IPS-NIHi7 (cell line): ENCODE results near the gene TMEM19.
"Not testable (repeated sequence)": the region's sequence is repeated elsewhere in the genome, so short reads cannot be mapped to it uniquely, and the experiment has no call there.

Experiments used
- DNase-seq: peaks from one replicate; pipeline ENCODE4 v3.0.0; 2012; ENCODE audit warnings: mixed read lengths; ENCODE audit errors: extremely low spot score

TMEM19 gene

GRCh38 chr12:71665090-71665463 lies 20.8 kb upstream of the TMEM19 start:
- DNase-seq = no peak

- DNase-seq = no peak
Measured at GRCh38 chr12:71666259-71666658, 19.6 kb upstream of the TMEM19 start.

DNA sequence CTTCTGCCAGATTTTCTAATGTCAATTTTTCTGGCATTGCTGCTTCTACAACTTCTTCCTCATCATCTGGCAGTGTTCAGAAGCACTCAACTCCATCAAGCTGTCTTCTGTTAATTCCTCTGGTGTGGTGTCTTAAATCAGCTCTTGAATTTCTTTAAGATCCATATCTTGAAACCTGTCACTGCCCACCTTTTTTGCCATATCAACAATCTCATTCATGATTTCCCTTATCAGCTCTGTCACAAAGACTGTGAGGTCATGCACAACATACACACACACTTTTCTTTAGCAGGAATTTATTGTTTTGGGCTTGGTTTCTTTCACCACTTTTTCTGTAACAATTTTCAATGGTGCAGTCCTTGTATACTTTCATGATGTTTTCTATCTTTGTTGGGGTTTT lies 14.6 kb upstream of the TMEM19 start:
- DNase-seq = no peak

DNA sequence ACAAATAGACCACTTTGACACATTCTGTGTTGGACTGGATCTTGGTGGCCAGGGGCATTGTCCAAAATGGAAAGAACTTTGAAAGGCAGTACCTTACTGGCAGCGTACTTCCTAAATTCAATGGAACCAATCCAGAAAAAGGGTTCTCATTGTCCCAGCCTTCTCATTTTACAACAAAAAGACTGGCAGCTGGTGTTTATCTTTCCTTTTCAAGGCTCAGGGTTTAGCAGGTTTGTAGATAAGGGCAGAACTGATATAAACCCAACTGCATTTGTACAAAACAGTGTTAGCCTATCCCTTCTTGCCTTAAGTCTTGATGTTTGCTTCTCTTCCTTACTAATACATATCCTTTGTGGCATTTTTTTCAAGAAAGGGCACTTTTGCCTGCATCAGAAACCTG lies 14.1 kb upstream of the TMEM19 start:
- DNase-seq = no peak

GRCh38 chr12:71682466-71682865 lies 3.4 kb upstream of the TMEM19 start:
- DNase-seq = no peak

DNA sequence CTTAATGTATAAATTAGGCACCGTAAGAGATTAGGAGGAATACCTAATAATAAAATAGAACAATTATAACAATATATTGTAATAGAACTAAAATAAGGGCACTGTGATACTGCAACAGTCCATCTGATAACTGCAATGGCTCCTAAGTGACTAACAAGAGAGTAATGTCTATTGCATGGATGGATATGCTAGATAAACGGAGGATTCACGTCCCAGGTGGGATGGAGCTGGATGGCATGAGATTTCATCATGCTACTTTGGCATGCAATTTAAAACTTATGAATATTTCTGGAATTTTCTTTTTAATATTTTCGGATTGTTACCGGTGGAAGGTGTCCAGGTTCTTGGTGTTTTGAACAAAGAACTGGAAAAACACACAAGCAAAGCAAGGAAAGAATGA lies 2.2 kb upstream of the TMEM19 start:
- DNase-seq = no peak

GRCh38 chr12:71684081-71684480 lies 1.8 kb upstream of the TMEM19 start:
- no peak for DNase-seq

- DNase-seq = no peak
Measured at GRCh38 chr12:71685312-71685906, 473 bp upstream of the TMEM19 start.

GRCh38 chr12:71686658-71687025 lies 760 bp downstream of the TMEM19 start:
- DNase-seq = no peak

DNA sequence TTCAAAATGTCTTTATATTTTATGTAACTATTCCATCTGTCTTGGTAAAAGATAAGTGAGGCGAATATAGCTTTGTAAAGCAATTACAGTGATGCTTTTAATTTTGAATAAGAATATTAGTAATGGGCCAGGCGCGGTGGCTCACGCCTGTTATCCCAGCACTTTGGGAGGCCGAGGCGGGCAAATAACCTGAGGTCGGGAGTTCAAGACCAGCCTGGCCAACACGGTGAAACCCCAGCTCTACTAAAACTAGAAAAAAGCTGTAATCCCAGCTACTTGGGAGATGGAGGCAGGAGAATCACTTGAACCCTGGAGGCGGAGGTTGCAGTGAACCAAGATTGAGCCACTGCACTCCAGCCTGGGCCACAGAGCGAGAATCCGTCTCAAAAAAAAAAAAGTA lies 1.3 kb downstream of the TMEM19 start:
- not testable (repeated sequence) for DNase-seq

GRCh38 chr12:71688961-71689570 lies 3.2 kb downstream of the TMEM19 start:
- no peak for DNase-seq

- no peak for DNase-seq
Measured at GRCh38 chr12:71691504-71692129, 5.7 kb downstream of the TMEM19 start.

GRCh38 chr12:71693126-71693525 lies 7.2 kb downstream of the TMEM19 start:
- DNase-seq = no peak

GRCh38 chr12:71693651-71694050 lies 7.8 kb downstream of the TMEM19 start:
- DNase-seq = not testable (repeated sequence)

DNA sequence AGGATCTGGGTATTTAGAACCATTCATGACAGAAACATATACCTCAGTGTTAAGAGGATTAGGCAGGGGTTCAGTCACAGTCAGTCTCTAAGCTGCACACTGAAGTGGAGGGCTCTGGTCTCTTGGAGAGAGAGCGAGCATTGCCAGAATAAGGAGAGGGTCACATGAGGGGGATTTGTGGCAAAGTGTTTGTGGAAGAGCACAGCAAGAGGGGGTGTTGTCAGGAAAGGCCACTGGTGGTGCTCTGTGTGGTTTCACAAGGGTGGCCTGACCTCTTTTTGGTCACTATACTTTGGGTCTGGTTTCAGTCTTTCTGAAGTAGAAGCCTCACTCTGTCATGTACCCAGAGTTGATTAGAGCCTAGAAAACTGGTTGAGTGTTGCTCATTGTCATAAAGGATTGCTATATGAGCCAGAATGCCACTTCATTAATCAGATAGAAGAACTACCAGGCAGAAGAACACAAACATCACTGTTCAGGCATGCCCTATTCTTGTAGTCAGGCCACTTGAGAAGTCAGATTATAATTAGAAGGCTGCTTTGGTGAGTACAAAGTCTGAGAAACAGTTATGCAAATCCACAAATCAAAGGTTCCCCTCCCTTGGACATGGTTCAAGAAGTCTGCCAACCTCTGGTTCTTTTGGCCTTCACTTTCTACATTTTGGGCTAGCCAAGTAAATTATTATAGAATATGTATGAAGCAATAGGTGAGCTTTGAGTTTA lies 8.4 kb downstream of the TMEM19 start:
- no peak for DNase-seq

GRCh38 chr12:71695782-71696181 lies 9.9 kb downstream of the TMEM19 start:
- no peak for DNase-seq

DNA sequence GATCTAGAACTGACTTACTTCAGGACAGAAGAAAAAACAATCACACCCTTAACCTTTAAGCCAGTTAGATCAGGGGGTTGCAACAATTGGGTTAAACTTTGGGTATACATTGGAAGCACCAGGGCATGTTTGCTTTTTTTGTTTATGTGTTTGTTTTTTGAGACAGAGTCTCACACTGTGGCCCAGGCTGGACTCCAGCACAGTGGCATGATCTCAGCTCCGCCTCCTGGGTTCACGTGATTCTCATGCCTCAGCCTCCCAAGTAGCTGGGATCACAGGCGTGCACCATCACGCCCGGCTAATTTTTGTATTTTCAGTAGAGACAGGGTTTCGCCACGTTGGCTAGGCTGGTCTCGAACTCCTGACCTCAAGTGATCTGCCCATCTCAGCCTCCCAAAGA lies 16.3 kb downstream of the TMEM19 start:
- not testable (repeated sequence) for DNase-seq

GRCh38 chr12:71702590-71702989 lies 16.7 kb downstream of the TMEM19 start:
- DNase-seq = no peak

GRCh38 chr12:71703206-71703605 lies 17.3 kb downstream of the TMEM19 start:
- DNase-seq = no peak

DNA sequence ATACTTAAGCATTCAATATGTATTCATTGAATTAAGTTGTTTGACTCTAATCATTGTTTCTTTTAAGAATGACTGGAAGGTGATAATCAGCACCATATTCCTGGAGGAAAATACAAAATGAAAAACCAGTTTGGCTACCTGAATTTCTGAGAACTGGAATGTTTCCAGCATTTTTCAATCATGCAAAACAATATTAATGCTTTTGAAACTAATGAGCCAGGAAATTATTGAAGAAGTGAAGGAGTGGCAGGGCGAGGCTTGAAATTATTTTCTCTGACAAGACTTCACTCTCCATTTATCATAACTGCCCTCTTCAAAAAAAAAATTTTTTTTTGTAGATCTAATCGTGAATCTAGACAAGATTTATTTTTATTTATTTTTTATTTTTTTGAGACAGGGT lies 19.0 kb downstream of the TMEM19 start:
- DNase-seq = no peak

- DNase-seq = no peak
Measured at GRCh38 chr12:71708658-71709057, 22.8 kb downstream of the TMEM19 start.

DNA sequence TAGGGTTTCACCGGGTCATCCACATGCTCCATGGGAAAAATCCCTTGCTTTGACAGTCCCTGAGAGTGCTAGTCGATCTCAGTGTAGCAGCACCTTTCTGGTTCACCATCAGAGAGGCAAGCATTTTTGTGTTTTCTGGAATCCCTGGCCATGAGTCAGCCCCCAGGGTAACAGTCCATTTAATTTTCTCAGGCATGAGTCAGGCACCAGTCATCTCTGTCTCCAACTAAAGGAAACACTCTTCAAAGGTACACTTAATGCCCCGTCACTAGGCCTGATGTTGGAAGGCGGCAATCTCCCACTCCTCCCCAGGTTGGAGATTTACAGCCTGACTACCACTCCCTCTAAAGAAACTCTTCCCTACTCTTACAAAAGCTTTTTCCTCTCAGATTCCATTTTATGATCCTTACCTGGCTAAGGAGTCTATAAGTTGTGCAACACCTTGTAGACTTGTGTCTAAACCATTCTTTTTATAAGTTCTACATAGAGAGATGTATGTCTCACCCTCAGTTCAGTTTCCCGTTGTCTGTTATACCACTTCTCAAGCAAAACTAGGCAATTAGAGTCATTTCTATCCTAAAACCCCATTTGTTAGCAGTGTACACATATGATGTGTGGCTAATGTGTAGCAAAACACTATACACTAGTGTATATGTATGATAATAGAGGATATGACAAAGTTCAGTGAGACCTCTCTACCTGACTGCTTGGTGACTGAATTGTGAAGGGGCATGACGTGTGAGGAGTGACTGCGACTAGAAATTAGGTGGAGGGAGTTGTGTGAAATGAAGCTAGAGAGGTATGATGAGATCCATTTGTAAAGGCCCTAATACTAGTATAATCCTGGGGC lies 24.6 kb downstream of the TMEM19 start:
- peak; percentile 15 for DNase-seq
